GM18526 (cell line): ENCODE data around the gene ITGA11.

Experiments used
- POLR2A ChIP-seq: IDR thresholded peaks from 3 replicates; pipeline ENCODE4 v1.6.1; 2011; ENCODE audit not compliant: insufficient read length; ENCODE audit errors: extremely low read depth

ITGA11 gene

GRCh38 chr15:68464448-68465090 is 32.6 kb upstream of the ITGA11 start:
- no peak for TF ChIP-seq POLR2A

DNA sequence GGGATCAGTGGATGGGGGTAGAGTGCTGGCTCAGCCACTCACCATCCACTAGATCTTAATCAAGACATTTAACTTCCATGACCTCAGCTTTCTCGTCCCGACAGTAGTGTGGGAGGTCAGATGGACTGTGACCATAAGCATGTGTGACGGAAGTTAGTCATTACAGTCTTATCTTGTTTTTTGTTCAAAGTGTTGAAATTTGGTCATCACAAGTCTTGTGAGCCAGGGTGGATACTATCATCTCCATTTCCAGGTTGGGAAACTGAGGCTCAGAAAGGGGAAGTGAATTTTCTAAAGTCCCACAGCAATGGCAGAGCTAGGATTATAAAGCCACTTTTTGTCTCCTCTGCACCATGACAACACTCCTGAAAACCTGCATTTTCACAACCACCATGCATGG is 32.0 kb upstream of the ITGA11 start:
- TF ChIP-seq POLR2A, result no peak

DNA sequence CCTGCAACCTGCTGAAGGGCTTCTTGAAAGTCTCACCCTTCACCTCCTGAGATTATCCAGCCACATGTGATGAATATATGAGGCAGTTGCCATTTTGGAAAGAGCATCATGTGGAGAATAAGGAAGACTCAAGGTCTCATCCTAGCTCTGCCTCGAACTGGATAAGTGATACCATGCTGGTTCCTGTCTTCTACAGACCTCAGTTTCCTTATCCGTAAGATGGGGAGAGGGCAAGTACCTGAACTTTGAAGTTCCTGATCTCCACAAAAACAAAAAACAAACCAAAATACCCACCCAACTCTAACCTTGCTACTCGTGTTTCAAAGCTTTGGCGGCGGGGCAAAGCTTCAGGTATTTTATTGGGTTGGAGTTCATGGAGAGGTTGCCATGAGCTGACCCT is 31.5 kb upstream of the ITGA11 start:
- TF ChIP-seq POLR2A, result no peak

DNA sequence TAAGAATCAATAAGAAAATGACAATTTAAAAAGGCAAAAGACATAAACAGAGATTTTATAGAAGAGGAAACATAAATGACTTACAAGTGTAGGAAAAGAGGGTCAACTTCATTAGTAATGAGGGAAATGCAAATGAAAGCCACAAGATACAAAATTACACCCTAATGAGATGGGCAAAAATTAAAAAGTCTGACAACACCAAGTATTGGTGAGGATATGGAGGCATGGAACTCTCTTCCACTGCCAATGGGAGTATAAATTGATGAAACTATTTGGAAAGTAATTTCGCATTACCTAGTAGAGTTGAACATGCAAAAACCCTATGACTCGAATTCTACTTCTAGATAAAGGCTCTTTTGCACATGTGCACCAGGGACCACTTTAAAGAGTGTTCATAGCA is 28.2 kb upstream of the ITGA11 start:
- TF ChIP-seq POLR2A, result no peak

DNA sequence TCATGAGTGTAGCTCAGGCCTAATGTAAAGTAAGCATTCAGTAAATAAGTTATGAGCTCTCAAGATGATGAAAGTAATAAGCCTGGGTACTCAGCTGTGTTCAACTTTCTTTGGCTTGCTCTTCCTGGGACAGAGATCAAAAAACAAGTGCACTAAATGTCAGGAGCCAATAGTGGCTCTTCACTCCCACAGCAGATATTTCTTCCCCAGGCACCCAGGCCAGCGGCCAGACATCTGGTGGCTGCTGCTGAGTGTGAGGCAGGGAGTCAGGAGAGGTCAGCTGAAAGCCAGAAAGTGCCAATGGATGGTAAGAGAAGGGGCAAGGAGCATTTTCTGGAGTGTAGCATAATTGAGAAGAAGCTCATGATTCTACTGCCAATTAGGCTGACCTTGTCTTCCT is 18.2 kb upstream of the ITGA11 start:
- TF ChIP-seq POLR2A, result no peak

- no peak for TF ChIP-seq POLR2A
Measured at GRCh38 chr15:68449389-68449788, 17.4 kb upstream of the ITGA11 start.

DNA sequence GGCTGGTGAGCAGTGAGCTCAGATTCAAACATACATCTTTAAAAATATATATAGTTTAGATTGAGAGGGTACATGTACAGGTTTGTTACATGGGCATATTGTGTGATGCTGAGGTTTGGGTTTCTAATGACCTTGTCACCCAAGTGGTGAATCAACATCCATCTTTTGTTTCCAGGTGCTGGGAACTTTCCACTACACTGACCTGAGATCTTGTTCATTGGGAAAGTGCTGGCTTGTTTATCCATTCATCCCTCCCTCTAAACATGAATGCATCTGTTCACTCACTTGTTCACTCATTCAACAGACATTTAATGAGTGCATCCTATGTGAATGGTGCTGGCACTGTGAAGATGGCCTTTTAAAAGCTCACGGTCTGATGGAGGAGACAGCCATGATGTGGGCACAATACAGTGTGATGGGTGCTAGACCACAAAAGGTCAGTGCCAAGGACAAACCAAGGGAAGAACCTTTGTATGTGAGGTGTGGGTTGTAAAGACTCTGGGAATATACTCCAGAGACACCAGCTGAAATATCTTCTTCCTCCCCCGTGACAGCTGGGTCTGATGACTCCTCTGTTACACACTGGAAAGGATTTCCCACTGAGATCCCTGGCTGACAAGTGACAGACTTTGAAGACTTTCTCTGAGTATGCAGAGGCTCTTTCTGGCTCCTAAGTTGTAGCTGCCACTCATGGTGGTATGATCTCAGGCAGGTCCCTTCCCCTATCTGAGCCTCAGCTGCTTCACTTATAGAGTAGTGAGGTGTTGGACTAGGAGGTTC is 16.2 kb upstream of the ITGA11 start:
- no peak for TF ChIP-seq POLR2A

GRCh38 chr15:68447209-68447608 is 15.2 kb upstream of the ITGA11 start:
- TF ChIP-seq POLR2A, result no peak

DNA sequence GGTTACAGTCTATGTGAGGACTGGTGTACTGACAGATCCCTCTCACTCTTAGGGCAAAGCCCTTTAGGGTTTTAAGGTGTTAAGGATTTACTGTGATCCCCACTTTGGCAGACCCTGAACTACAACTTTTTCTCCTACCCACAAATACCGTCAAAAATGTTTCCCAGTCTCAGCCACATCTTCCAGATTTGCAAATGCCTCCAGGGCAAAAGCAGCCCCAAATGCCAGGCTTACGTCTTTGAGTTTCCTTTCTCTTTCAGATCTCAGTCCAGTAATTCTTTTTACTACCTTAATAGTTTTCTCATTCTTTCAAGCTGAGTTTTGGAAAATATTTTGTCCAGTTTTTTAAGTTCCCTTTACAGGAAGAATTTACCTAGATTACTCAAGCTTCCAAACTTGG is 13.4 kb upstream of the ITGA11 start:
- TF ChIP-seq POLR2A, result no peak

- TF ChIP-seq POLR2A, result no peak
Measured at GRCh38 chr15:68444336-68444735, 12.4 kb upstream of the ITGA11 start.

- TF ChIP-seq POLR2A, result no peak
Measured at GRCh38 chr15:68442903-68443302, 10.9 kb upstream of the ITGA11 start.

DNA sequence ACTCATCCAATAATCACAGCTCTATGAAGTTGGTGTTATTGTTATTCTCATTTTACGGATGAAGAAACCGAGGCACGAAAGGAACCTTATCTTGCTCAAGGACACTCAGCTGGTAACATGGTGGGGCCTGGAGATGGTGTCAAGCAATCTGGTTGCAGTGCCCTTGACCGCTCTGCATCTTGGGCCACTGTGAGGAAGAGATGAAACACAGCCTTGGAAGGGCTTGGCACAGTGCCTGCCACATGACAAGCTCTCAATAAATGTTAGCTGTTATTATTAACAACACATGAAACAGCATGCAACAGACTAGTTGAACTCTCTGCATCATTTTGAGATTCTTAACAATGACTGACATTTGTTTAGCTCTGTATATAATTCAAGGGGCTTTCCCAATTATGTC is 10.1 kb upstream of the ITGA11 start:
- TF ChIP-seq POLR2A, result no peak

GRCh38 chr15:68441045-68441743 is 9.2 kb upstream of the ITGA11 start:
- TF ChIP-seq POLR2A, result no peak

DNA sequence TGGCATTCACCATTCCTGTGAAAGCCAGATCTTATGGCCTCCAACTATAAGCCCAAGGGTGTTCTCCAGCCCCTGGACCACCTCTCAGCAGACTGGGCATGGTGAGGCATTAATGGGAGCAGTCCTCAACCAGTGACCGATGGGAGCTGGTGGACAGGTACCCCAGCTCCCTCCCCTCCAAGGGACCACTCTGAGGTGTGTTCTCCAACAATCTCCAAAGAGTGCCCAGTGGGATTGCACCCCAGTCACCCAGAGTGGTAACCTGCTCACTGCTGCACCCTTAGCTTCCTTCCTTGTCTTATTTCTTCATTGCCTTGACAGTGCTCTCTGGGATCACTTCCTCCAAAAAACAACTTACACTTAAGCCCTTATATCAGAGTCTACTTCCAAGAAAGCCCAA is 8.2 kb upstream of the ITGA11 start:
- no peak for TF ChIP-seq POLR2A

DNA sequence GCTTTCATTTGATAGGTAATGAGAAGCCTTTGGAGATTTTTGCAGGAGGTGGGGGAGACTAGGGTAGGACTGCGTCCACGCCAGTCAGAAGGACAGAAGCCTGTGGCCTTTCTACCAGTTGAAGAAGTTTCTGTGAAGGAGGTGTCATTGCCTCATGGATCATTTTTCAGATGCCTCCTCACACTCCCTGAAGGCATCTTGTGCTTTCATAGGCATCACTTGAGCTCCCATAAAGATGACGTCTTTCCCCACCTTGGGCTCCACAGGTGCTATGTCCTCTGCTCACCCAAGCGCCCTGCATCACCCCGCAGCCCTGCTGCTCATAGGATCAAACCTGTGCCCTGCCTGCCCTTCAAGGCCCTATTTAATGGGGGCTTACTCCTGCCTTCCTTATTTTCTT is 7.5 kb upstream of the ITGA11 start:
- no peak for TF ChIP-seq POLR2A

DNA sequence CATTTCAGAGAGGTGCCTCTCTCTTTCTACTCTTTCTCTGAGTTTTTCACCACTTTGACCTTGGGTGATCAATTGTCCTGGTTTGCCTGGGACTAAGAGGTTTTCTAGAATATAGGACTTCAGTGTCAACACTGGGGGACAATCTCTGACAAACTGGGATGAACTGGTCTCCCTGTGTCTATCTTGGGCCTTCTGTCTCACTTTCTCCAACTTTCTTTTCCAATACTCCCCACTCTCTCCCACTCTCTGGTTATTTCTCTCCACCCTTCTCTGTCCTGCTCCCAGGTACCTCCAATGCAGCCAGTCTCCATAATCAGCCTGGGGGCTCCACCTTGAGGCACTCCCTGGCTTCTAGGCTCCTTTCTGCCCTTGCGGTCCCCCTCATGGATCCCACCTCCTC is 4.7 kb upstream of the ITGA11 start:
- no peak for TF ChIP-seq POLR2A
